GM12875 (cell line): Measurements from ENCODE around the gene KIF16B.

ENCODE experiments used
- H3K4me3 ChIP-seq: one replicate; pipeline ENCODE4 v1.5.1; 2011; ENCODE audit warnings: low read depth, low read length, control low read depth
- TF ChIP-seq, protein P1 (sequence below): IDR thresholded peaks from 2 replicates; pipeline ENCODE4 v1.5.1; 2011; ENCODE audit warnings: low read depth, mild to moderate bottlenecking, control low read depth, inconsistent platforms, low read length, moderate library complexity, borderline replicate concordance; ENCODE audit not compliant: insufficient read depth

KIF16B gene

DNA sequence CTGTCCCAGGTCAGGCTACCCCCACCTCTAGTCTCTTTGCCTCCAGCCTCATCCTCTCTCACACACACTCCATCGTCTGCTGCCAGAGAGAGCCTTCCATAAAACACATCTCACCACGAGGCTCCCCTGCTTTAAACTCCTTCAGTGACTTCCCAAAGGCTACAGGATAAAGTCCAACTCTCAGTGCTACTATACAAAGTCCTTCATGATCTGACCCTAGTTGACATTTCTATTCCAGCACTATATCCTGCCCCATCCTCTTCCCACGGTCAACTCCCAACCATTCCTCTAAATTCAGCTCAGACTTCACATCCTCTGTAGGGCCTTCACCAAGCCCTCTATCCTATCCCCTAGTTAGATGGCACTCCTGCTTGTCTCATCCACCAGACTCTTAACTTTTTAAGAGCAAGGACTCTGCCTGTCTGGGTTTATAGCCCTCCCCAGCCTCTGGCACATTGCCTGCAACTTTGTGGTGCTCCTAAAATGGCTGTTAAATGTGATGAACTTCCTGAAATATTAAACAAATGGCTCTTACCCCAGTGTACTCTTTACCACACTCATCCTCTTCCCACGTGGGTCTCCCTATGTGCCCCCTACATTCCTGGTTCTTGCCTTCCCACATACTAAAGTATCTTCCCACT is 36.1 kb downstream of the KIF16B start:
- H3K4me3 ChIP-seq = no peak overlapping the region
- TF ChIP-seq, protein P1, sequence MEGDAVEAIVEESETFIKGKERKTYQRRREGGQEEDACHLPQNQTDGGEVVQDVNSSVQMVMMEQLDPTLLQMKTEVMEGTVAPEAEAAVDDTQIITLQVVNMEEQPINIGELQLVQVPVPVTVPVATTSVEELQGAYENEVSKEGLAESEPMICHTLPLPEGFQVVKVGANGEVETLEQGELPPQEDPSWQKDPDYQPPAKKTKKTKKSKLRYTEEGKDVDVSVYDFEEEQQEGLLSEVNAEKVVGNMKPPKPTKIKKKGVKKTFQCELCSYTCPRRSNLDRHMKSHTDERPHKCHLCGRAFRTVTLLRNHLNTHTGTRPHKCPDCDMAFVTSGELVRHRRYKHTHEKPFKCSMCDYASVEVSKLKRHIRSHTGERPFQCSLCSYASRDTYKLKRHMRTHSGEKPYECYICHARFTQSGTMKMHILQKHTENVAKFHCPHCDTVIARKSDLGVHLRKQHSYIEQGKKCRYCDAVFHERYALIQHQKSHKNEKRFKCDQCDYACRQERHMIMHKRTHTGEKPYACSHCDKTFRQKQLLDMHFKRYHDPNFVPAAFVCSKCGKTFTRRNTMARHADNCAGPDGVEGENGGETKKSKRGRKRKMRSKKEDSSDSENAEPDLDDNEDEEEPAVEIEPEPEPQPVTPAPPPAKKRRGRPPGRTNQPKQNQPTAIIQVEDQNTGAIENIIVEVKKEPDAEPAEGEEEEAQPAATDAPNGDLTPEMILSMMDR = no peak

DNA sequence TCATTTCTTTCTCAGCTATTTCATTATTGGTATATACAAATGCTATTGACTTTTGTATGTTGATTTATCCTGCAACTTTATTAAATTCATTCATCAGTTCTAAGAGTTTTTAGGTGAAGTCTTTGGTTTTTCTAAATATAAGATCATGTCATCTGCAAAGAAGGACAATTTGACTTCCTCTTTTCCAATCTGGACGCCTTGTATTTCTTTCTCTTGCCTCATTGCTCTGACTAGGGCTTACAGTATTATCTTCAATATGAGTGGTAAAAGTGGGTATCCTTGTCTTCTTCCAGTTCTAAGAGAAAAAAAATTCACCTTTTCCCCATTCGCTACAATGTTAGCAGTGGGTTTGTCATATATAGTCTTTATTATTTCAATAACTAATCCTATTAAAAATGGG is 38.0 kb downstream of the KIF16B start:
- TF ChIP-seq, protein P1 = no peak
- H3K4me3 ChIP-seq = no peak overlapping the region

DNA sequence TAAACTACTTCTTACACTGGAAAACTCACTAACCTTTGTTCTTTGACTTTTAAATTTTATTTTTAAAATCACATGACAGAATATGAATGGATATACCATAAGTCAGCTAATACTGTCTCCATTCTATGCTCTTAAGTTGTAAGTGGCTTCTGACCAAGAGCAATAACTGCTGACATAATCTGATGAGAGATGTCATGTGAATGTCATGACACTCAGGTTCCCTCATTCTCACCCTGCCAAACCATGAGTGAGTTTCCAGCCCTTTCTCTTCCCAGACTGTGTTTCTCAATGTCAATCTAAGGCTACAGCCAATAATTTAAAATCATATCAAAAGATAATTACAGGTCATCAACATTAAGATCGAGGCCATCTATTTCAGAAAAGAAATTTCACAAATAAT is 39.7 kb downstream of the KIF16B start:
- TF ChIP-seq, protein P1 = no peak
- H3K4me3 ChIP-seq = no peak overlapping the region

DNA sequence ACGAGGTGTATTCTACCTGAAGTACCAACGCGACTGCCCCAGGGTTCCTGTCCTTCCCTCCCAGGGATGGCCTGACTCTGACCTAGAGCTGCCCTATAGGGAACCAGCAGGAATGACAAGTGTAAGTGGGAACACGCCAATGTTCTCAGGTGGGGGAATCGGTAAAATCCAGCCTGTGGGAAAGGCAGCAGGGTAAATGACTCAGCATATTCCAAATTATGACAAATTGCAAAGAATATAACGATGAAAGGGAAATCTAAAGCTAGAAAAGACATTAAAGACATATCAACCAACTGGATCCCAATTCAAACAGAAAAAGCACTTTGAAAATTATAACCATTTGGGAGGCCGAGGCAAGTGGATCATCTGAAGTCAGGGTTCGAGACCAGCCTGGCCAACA is 41.8 kb downstream of the KIF16B start:
- TF ChIP-seq, protein P1 = no peak
- no peak overlapping the region for H3K4me3 ChIP-seq

DNA sequence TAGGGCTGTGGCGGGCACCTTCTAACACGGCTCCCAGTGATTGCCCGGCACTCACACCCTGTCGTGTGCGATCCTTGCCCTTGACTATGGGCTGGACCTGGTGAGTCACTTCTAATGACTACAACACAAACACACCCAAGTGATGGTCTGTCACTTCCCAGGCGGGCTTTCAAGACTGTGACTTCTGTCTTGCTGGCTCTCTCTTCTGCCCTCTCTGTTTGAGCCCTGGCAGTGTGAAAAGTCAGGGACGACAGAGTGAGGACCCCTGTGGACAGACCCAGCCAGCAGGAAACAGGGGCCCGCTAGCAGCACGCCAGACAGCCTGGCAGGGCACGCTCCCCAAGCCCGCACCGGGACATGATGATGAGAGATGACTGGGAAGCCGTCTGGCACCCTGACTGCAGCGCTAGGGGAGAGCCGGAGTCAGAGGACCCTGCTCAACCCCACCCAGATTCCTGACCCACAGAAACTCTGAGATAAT is 43.0 kb downstream of the KIF16B start:
- H3K4me3 ChIP-seq = no peak overlapping the region
- TF ChIP-seq, protein P1 = no peak

DNA sequence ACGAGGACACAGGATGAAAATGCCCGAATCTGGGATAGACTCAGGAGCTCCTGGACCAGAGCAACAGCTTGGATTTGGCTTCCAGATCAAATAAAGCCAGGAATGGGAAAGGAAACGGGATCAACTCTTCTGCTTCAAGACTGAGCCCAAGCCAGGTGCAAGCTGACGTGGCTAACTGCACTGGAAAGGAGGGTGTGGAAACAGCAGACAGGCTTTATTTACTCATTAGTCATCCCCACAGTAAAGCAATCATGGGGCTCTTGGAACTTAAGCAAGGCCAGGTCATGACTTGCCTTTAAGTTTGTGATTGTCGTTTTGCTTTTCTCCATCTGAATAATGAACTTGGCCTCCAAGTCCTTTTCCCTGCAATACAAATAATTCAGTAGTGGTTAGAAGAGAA is 45.2 kb downstream of the KIF16B start:
- TF ChIP-seq, protein P1 = no peak
- H3K4me3 ChIP-seq = no peak overlapping the region

DNA sequence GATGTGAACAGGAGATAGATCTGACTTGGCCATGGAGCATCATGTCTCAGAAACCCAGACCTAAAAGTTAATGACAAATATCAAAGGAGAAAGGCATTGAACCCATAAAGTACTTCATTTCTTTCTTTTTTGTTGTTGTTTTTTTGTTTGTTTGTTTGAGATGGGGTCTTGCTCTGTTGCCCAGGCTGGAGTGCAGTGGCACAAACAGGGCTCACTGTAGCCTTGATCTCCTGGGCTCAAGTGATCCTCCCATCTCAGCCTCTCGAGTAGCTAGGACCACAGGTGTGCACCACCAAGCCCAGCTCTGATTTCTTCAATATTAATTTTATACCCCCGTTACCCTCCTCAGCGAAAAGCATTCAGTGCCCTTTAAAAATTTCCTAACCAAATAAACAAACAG is 45.8 kb downstream of the KIF16B start:
- TF ChIP-seq, protein P1 = no peak
- H3K4me3 ChIP-seq = no peak overlapping the region
